Muscle of back (tissue), 11 donors: ENCODE results near the gene CLIP2. TPM values are rescaled to one million over a fixed set of nuclear protein-coding genes. Genes with fewer than 3 reads are reported as not detected.
"Not testable (repeated sequence)": the region's sequence is repeated elsewhere in the genome, so short reads cannot be mapped to it uniquely, and the experiment has no call there.

ENCODE experiments used
- DNase-seq, 3 donors: peaks; one replicate each; pipeline versions ENCODE4 v3.0.0 to v3.0.0-alpha.2; 2013
- polyA plus RNA-seq, 10 donors: library from polyadenylated mRNA; unstranded; fragments of 120-200 nt; gene quantifications; one replicate each; pipeline ENCODE4 v1.2.1, GENCODE V29; 2013; ENCODE audit not compliant: insufficient read length in 10 of 10

The CLIP2 gene
- polyA plus RNA-seq, 10 donors = 13.7 to 25.8 (median 18.1) TPM

DNA sequence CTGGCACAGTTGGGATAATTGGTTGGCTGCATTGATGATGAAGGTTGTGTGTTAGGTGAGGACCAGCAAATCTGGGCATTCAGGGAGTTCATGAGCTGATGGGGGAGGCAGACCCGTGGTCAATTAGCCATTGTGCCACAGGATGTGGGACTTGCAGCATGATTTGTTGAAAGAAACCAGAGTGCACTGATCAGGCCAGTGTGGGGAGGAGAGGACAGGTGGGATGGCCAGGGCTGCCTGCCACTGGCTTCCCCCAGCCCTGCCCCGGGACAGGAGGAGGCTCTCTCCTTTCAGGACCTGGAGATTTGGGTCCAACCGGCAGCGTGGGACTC, 4.3 kb downstream of the CLIP2 start:
- DNase-seq = no peak

DNA sequence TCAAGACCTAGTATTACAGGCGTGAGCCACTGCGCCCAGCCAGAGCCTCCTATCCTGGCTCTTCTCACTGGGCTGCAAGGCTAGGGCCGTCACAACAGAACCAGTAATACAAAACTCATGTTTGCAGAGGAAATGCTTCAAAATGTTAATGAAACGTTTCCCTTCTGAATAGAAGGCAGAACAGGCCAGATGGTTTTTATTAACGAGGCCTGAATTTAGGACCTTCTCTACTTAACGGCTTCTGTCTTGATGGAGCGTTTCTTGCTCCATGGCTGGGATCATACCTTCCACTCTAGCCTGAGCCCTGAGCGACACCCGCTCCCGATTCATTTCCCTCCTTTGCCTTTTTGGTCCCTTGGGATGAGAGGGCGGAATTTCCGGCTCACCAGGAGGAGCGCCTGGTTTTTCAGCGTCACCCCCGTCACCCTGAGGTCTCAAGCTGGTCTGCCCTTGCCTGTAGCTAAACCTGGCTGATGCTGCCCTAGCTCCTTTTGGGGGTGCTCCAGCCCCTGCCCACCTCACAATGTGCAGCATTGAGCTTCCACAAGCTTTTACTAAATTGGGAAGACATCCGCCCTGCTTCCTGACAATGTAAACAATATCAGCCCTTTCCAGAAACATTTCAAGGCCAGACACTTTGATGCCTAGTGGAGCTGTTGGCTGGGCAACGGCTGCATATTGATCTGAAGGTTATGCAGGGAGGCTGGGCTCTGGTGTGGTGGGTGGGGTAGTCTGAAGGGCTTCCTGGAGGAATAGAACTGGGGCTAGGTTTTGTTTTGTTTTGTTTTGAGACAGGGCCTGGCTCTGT, 5.2 kb downstream of the CLIP2 start:
- peak; percentile 62 to 75 (median 66) for DNase-seq

DNA sequence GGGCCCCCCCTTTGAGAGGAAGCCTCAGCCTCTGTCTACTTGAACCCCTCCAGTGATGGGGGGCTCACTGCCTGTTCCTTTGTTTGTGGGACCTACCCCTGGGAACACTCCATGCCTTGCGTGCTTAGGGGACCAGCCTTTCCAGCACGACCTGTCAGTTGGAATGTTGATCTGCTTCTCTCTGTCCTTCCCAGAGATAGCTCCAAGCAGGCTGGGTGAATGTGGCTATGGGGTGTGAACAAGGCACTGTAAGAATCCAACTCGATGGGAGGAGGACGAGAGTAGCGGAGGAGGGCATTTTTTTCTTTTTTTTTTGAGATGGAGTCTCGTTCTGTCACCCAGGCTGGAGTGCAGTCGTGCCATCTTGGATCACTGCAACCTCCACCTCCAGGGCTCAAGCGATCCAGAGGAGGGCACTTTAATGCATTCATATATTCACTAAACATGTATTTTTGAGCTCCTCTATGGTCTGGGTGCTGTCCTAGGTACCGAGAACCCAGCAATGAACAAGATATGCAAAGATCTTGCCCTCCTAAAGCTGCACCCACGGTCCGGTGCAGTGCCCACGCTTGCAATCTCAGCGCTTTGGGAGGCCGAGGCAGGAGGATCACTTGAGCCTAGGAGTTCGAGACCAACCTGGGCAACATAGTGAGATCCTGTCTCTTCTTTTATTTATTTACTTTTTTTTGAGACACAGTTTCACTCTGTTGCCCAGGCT, 8.5 kb downstream of the CLIP2 start:
- DNase-seq = no peak

DNA sequence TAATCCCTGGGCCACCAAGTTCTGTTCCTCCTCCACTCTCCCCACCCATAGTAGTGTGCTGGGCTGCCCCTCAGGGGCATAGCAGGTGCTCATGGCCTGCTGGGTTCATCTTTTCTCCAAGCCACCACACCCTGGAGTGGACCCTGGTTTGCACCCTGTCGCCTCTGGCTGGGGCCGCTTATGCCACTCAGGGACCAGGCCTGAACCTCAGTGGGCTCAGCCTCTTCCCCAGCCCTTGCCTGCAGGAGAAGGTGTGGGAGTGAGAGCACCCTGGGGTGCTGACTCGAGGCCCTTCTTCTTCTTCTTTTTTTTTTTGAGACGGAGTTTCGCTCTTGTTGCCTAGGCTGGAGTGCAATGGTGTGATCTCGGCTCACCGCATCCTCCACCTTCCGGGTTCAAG, 10.2 kb downstream of the CLIP2 start:
- DNase-seq = no peak

DNA sequence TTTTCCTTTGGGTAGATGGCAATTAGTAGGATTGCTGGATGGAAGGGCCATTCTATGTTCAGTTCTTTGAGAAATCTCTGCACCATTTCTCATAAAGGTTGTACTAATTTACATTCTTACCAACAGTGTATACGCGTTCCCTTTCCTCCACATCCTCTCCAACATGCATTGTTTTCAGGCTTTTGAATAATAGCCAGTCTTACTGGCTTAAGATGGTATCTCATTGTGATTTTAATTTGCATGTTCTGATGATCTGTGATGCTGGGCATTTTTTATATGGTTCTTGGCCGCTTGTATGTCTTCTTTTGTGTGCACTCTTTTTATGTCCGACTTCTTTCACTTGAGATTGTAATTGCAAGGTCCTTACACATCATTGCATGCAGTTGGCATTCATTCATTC, 11.7 kb downstream of the CLIP2 start:
- no peak for DNase-seq

DNA sequence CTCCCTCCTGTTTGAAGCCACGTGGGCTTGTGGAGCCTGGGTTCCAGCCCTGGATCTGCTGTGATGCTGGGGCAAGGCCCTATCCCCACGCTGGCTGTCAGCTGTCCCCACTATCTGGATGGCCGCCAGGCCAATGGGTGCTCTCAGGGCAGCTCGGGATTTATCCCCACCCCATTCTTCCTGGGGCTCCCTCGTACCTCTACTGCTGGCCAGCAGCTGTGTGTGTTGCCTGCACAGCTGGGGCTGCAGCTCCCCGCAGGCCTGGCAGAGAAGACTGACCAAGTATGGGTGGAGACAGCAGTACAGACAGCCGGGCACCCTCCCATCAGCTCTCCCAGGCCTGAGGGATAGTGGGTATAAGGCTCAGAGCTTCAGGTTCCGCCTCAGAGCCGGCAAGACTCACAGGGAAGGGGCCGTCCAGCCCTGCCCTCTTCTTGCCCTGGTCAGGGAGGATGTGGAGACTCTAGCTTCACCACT, 13.6 kb downstream of the CLIP2 start:
- DNase-seq = peak in 1 of 3 donors; percentile 48

DNA sequence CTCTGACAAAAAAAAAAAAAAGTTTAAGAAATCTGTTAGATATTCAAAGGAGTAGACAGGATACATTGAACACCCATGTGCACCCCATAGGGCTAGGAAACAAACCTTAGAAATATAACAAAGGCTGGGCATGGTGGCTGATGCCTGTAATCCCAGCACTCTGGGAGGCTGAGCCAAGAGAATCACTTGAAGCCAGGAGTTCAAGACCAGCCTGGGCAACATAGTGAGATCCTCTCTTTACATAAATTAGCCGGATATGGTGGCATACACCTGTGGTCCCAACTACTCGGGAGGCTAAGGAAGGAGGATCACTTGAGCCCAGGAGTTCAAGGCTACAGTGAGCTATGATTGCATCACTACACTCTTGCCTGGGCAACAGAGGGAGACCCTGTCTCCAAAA, 15.3 kb downstream of the CLIP2 start:
- no peak for DNase-seq

DNA sequence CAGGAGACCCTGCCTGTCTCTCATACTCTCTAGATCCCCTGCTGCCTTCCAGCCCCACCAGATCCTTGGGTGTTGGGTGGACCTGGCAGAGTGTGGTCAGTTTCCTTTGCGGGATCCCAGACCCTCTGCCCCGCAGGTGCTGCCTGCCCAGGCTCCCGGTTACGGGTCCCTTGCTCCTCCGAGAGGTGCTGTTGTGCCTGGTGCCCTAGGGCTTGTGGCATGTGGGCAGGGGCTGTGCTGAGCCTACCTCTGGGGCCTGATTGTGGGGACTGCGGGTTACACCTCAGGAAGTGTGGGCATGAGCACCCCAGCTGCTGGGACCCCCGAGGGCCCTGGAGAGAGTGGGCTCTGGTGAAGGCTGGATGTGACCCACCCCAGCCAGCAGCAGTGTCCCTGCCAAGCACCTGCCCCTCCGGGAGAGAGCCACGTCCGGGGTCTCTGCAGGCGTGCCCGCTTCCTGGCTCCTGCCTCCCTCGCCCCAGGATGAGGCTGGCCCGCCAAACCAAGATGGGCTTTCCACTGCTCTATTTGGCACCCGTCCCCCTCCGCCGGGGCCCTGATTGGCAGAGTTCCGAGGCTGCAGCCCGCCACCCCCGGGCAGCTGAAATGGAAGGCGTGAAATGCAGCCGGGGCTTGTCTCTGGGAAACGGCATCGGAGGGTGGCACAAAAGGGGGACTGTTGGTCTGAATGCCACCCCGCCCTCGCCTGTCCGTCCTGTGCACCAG, 17.0 kb downstream of the CLIP2 start:
- DNase-seq = peak in 2 of 3 donors; percentile 22 to 59

DNA sequence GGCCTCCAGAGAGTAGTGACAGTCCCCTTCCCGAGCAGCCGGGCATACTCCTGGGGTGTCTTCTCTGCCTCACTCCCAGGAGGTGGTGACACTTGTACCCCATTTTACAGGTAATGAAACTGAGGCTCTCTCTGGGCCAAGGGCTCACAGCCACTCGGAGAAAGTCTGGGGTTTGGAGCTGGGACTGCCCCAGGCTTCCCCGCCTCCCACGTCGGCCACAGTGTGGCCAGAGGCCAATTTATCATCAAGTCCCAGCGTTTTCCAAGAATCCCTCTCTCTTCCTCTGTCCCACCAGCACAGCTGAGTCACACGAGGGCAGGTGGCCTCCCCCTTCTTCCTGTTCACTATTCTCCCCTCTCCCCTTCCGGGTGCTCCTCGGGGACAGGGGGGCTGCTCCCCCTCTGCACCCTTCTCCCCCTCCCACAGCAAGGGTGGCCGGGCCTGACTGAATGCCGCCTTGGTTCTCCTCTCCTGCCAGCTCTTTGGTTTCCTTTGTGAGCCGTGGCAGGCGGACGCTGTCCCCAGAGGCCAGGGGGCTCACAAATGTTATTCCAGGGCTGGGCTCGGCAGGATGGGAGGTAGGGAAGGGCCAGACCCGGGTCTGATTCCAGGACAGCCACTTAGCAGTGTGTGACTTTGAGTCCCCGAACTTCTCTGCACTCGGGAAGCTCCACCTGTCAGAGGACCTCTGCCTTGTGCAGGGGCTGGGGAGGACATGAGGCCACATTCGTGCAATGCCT, 17.7 kb downstream of the CLIP2 start:
- peak; percentile 57 to 80 (median 69) for DNase-seq

DNA sequence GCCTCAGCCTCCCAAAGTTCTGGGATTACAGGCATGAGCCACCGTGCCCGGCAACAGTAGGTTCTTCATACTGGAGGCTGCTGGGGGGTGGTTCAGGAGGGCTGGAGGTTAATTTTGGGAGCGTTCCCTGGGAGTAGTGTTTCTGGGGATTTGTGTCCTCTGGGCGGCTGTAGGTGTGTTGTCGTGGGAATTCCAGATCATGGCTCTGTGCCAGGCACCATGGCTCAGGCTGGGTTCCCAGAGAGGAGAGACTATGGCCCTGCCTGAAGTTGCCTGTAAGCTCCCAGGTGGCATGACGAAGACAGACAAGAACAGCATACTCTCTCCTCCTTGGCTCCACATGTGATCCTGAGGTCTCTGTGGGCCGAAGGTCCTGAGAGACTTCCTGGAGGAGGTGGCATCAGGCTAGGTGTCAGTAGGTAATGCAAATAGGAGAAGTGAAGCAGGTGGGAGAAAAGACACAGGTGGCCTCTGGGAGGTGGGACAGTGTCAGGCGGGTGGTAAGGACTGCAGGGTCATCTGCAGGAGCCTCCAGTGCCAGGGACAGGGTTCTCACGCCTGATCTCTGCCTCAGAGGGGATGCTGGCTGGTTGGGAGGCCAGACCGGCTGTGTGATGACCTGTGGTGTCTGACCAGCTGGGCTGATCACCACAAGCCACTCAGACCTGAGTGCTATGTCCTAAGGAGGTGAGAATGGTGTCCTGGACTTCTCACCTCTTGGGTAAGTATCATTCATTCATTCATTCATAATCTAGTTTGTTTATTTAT, 18.7 kb downstream of the CLIP2 start:
- DNase-seq = no peak

DNA sequence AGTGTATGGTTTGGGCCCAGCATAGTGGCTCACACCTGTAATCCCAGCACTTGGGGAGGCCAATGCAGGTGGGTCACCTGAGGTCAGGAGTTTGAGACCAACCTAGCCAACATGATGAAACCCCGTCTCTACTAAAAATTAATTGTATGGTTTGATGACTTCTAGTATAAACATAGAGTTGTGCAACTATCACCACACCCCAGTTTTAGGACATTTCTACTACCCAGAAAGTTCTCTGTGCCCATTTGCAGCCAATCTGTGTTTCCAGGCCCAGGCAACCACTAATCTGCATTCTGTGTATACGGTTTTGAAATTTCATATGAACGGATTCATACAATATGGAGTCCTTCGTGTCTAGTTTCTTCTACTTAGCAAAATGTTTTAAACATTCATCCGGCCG, 20.0 kb downstream of the CLIP2 start:
- no peak for DNase-seq

DNA sequence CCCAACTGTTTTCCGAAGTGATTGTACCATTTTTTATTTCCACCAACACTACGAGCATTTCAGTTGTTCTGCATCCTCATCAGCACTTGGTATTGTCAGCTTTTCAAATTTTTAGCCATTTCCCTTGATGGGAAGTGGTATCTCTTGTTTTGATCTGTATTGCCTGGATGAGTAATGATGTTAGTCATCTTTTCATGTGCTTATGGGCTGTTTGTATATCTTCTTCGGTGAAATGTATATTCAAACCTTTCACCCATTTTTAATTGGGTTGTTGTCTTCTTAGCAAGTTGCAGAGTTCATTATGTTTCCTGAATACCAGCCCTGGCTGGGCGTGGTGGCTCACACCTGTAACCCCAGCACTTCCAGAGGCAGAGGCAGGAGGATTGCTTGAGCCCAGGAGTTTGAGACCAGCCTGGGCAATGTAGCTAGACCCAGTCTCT, 22.1 kb downstream of the CLIP2 start:
- no peak for DNase-seq

DNA sequence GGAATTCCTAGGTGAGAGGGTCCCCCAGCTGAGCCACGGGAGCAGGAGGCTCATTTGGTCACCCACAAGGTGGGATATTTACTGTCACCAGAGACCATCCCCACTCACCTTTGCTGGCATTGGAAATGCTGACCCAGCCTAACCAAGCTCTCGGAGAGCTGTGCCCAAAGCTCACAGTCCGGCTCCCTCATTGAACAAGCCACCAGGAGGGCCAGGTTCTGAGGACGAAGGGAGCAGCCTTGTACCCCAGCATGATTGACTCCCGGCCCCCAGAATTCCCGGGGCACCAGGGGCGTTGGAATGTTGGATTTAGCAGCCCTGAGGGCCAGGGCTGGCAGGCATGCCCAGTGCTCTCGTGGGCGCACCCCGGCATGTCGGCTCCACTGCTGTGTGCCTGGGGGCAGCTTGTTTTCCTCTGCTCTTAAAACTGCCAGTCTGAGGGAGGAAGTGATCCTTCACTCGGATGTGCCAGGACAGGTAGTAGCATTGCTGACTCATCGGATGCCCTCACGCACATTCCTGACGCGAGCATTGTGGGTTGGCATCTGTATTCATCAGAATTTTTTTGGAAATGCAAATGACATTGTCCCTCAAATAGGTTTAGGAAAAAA, 23.3 kb downstream of the CLIP2 start:
- no peak for DNase-seq

DNA sequence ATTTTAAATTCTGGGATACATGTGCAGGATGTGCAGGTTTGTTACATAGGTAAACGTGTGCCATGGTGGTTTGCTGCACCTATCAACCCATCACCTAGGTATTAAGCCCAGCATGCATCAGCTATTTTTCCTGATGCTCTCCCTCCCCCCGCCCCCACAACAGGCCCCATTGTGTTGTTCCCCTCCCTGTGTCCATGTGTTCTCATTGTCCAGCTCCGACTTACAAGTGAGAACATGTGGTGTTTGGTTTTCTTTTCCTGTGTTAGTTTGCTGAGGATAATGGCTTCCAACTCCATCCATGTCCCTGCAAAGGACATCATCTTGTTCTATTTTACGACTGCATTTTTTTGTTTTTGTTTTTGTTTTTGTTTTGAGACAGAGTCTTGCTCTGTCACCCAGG, 26.7 kb downstream of the CLIP2 start:
- DNase-seq = not testable (repeated sequence)

DNA sequence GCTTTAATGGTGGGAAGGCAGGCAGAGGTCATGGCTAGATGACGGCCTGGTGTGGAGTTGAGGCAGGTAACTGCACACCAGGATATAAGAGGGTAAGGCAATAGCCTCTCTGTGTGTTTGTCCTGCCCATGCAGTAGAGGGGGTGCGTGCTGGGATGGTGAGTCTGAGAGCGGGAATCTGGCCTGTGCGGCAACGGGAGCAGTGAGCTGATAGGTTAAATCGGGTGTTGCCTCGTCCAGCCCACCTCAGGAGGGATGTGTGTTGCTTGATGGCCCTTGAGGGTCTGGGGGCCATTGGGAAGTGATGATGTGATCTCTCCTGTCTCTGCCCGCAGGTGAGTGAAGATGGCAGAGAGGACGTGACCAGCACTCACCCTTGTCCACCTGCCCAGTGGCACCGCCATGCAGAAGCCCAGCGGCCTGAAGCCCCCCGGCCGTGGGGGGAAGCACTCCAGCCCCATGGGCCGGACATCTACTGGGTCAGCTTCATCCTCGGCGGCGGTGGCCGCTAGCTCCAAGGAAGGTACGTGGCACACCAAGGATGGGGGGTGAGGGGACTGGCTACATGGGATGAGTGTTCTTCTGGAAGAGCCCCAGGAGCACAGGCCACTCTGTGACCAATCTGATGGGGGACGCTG, 28.1 kb downstream of the CLIP2 start:
- no peak for DNase-seq

DNA sequence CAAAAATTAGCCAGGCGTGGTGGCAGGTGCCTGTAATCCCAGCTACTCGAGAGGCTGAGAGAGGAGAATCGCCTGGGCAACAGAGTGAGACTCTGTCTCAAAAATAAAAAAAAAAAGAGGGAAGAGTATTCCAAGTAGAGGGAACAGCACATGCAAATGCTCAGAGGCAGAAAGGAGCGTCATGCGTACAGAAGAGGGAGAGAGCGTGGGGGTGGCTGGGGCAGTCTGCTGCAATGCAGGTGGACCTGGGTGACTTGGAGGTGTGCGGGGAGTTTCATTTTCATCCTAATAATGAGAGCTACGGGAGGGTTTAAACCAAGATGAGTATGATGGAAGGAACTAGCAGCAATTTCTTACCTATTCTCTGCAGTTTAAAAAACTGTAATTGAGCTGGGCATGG, 28.8 kb downstream of the CLIP2 start:
- no peak for DNase-seq

DNA sequence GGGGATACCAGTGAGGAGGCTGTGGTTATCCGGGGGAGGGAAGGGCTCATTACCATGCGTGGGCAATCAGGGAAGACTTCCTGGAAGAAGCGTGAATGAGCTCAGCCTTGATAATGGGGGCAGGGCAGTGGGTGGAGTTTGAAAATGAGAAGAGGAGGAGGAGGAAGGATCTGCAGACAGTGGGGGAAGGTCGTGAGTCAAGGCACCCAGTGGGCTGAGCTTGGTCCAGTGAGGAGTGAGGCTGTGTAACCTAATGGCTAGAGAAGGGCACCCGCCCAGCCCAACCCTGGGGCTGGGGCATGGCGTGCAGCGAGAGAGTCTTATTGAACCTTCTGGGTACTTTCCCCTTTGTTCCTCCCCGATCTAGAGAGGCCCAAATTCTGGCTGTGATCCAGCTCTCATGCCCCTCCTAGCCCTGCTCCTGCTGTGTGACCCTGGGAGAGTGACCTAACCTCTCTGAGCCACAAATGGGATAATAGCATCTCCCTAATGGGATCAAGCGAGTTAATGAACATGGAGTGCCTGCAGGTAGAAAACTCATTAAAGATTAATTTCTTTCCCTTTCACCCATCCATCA, 31.5 kb downstream of the CLIP2 start:
- no peak for DNase-seq

DNA sequence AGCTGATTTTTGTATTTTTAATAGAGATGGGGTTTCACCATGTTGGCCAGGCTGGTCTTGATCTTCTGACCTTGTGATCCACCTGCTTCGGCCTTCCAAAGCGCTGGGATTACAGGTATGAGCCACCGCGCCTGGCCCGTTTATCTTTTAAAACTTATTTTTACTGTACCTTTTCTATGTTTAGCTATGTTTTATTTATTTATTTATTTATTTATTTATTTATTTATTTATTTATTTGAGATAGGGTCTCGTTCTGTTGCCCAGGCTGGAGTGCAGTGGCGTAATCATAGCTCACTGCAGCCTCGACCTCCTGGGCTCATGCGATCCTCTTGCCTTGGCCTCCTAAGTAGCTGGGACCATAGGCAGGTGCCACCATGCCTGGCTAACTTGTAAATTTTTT, 33.7 kb downstream of the CLIP2 start:
- DNase-seq = not testable (repeated sequence)

DNA sequence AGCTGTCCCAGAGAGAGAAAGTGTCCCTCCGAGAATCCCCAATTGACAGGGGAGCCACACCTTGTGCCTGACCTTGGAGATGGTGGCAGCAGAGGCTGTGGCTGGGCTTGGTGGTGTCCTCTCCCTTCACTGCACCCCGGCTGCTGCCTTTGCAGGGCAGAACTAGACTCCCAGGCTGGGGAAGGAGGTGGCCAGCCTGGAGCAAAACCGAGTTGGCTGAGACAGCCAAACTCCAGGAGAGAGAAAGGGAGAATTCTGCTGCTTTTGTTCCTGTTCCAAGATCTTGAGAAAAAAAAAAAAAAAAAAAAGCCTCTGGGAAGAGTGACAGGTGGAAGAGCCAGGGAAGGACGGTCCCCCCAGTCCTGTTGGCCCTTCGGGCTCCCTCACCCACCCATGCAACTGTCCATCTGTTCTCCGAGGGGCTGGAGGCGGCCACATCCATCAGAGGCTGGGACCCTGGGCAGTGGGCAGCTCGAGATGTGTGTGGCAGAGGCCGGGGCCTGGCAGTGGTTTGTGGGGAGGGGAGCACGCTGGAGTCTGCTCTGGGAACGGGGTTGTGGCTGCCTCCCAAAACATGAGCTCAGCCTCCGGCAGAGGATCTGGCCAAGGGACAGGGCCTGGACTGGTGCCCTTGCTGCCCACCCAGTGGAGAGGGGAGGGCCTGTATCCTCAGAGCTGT, 35.5 kb downstream of the CLIP2 start:
- DNase-seq = peak in 2 of 3 donors; percentile 53 to 74
